Lower lobe of right lung (tissue), 2 donors: ENCODE measurements around the gene DPP10. TPM values are rescaled to one million over a fixed set of nuclear protein-coding genes. Genes with fewer than 3 reads are reported as not detected.

Experiments
- ATAC-seq, 2 donors: fragments of 200-7000 bp; cut with Tn5 transposase; one replicate each; pipeline ENCODE4 v1.9.1; 2020 to 2022; ENCODE audit warnings: mild to moderate bottlenecking in 2 of 2, moderate library complexity in 2 of 2
- DNase-seq: peaks from one replicate; pipeline ENCODE4 v3.0.0-alpha.2; 2020
- H3K27ac ChIP-seq: fragments of 200-600 bp; one replicate; pipeline ENCODE4 v1.8.0; 2022
- H3K27me3 ChIP-seq: fragments of 200-600 bp; one replicate; pipeline ENCODE4 v1.8.0; 2022; ENCODE audit warnings: low read depth
- H3K36me3 ChIP-seq: fragments of 200-600 bp; one replicate; pipeline ENCODE4 v1.8.0; 2022; ENCODE audit warnings: mild to moderate bottlenecking
- H3K4me1 ChIP-seq: fragments of 200-600 bp; one replicate; pipeline ENCODE4 v1.8.0; 2022
- H3K4me3 ChIP-seq: fragments of 200-600 bp; one replicate; pipeline ENCODE4 v1.8.0; 2022; ENCODE audit warnings: mild to moderate bottlenecking
- H3K9me3 ChIP-seq: fragments of 200-600 bp; one replicate; pipeline ENCODE4 v1.8.0; 2022
- CTCF ChIP-seq: fragments of 200-600 bp; IDR thresholded peaks from one replicate; pipeline ENCODE4 v1.8.0; 2022; ENCODE audit warnings: antibody characterized with exemption, mild to moderate bottlenecking
- intact Hi-C: fragments of 100-400 bp; cut with DNase I; formaldehyde crosslinking; loops from one replicate; pipeline ENCODE4 v1.11.0; 2022
- total RNA-seq: library from RNA; stranded (reverse); fragmentation: NEBNext Ultra II Directional; extraction: Animal tissue kit (Norgen Biotek cat#: 25700); gene quantifications from one replicate; pipeline ENCODE4 v1.2.1, GENCODE V29; 2021
- donor health status: DM: no; HTN: yes; CAD: no; lungs with severe emphysema.

DPP10 gene
- total RNA-seq, 1 donor from 2014 or later = 0.80 TPM

GRCh38 chr2:114769110-114769509, 326.7 kb downstream of the DPP10 start:
- intact Hi-C loops = no loop called here
- no peak for TF ChIP-seq CTCF

GRCh38 chr2:114769991-114770390, 327.6 kb downstream of the DPP10 start:
- DNase-seq = no peak
- TF ChIP-seq CTCF = no peak
- Histone ChIP-seq H3K4me1 (no peaks in the 10 kb centered on the region), H3K9me3 (no peaks in the 10 kb centered on the region), H3K36me3 (no peaks in the 10 kb centered on the region), H3K27me3 (no peaks in the 10 kb centered on the region), H3K27ac (no peak overlapping the region), H3K4me3 (no peak overlapping the region)
- intact Hi-C loops = no loop called here
- no peak for ATAC-seq

More at GRCh38 chr2:114769110-114769509, 326.7 kb downstream of the DPP10 start:
- DNase-seq (no peak), ATAC-seq (no peak)
- no peaks in the 10 kb centered on the region for H3K36me3 ChIP-seq
- no peaks in the 10 kb centered on the region for H3K4me1 ChIP-seq
- H3K4me3 ChIP-seq = no peak overlapping the region
- H3K9me3 ChIP-seq = no peaks in the 10 kb centered on the region
- H3K27ac ChIP-seq = no peak overlapping the region
- no peaks in the 10 kb centered on the region for H3K27me3 ChIP-seq

GRCh38 chr2:114784046-114784445, 341.6 kb downstream of the DPP10 start:
- Histone ChIP-seq H3K27me3 (no peaks in the 10 kb centered on the region), H3K4me3 (no peak overlapping the region), H3K27ac (no peak overlapping the region), H3K36me3 (no peaks in the 10 kb centered on the region), H3K4me1 (no peaks in the 10 kb centered on the region), H3K9me3 (no peaks in the 10 kb centered on the region)
- ATAC-seq = no peak
- no peak for DNase-seq
- no peak for TF ChIP-seq CTCF
- intact Hi-C loops = no loop called here

- intact Hi-C loops = no loop called here
- no peak for DNase-seq
- no peaks in the 10 kb centered on the region for H3K27me3 ChIP-seq
- H3K9me3 ChIP-seq = no peaks in the 10 kb centered on the region
- ATAC-seq = no peak
- no peaks in the 10 kb centered on the region for H3K36me3 ChIP-seq
- H3K4me1 ChIP-seq = no peaks in the 10 kb centered on the region
- no peak for TF ChIP-seq CTCF
- no peak overlapping the region for H3K27ac ChIP-seq
- no peak overlapping the region for H3K4me3 ChIP-seq
These were observed 342.6 kb downstream of the DPP10 start for GRCh38 chr2:114784890-114785583.

- DNase-seq = no peak
- no peak overlapping the region for H3K4me3 ChIP-seq
- no peak for TF ChIP-seq CTCF
- intact Hi-C loops = no loop called here
- ATAC-seq = no peak
- no peaks in the 10 kb centered on the region for H3K9me3 ChIP-seq
- no peak overlapping the region for H3K27ac ChIP-seq
- H3K27me3 ChIP-seq = no peaks in the 10 kb centered on the region
- H3K36me3 ChIP-seq = no peaks in the 10 kb centered on the region
- H3K4me1 ChIP-seq = no peaks in the 10 kb centered on the region
These were observed 344.5 kb downstream of the DPP10 start for GRCh38 chr2:114786901-114787300.
